Body of pancreas (tissue), 4 donors: ENCODE results near the gene PSMD3. TPM values are rescaled to one million over a fixed set of nuclear protein-coding genes. Genes with fewer than 3 reads are reported as not detected.

ENCODE experiments used
- ATAC-seq: fragments of 150-250 bp; one replicate; pipeline ENCODE4 v1.9.1; 2016
- DNase-seq, 4 donors: peaks; one replicate each; pipeline ENCODE4 v3.0.0-alpha.2; 2019
- H3K27ac ChIP-seq, 4 donors: fragments of 200-600 bp; sonication (generic); 1 replicate in 3 of 4; 2 replicates in 1 of 4; pipeline versions ENCODE4 v1.5.1 to v1.6.1; 2016 to 2019; ENCODE audit warnings: mild to moderate bottlenecking in 1 of 4, mixed read lengths in 1 of 4, moderate library complexity in 1 of 4
- H3K27me3 ChIP-seq, 2 donors: fragments of 200-600 bp; sonication (generic); one replicate each; pipeline ENCODE4 v1.6.0; 2016; ENCODE audit warnings: mild to moderate bottlenecking in 1 of 2
- H3K36me3 ChIP-seq, 2 donors: fragments of 200-600 bp; sonication (generic); replicated peaks in 1 of 2; 2 replicates each; pipeline ENCODE4 v1.5.1; 2016; ENCODE audit warnings: low read depth in 2 of 2; ENCODE audit not compliant: insufficient read depth in 1 of 2
- H3K4me1 ChIP-seq: fragments of 200-600 bp; sonication (generic); one replicate; pipeline ENCODE4 v1.6.0; 2016
- H3K4me3 ChIP-seq, 2 donors: fragments of 200-600 bp; sonication (generic); 1 replicate in 1 of 2; 2 replicates in 1 of 2; pipeline ENCODE4 v1.5.1; 2016 to 2019
- H3K9me3 ChIP-seq, 3 donors: fragments of 200-600 bp; sonication (generic); 1 replicate in 2 of 3; 2 replicates in 1 of 3; pipeline ENCODE4 v1.5.1; 2016
- POLR2A ChIP-seq, 3 donors: fragments of 450-650 bp; IDR thresholded peaks; one replicate each; pipeline ENCODE4 v1.6.1; 2016; ENCODE audit warnings: antibody characterized with exemption in 3 of 3, mild to moderate bottlenecking in 2 of 3
- WGBS, 2 donors: methylation state at CpG; one replicate each; pipeline ENCODE4 v1.1.5; 2017; 5-methylcytosine and 5-hydroxymethylcytosine counted together
- intact Hi-C: fragments of 100-400 bp; cut with DNase I; formaldehyde crosslinking; loops from one replicate; pipeline ENCODE4 v1.15.1; 2023
- total RNA-seq, 2 donors: library from RNA; depleted of rRNA; stranded (reverse); fragments of >200 nt; gene quantifications; one replicate each; pipeline ENCODE4 v1.1.0, GENCODE V29; 2016
- TF ChIP-seq, protein P1 (sequence below), 7 experiments: fragments of 450-650 bp in 4 of 7; fragments of 200-600 bp in 3 of 7; sonication (generic) in 3 of 7; IDR thresholded peaks; one replicate each; pipeline ENCODE4 v1.5.1; 2016 to 2019; ENCODE audit warnings: antibody characterized with exemption in 7 of 7

Gene PSMD3
- total RNA-seq, 2 donors from 2014 or later: 39.6 to 40.2 TPM

DNA sequence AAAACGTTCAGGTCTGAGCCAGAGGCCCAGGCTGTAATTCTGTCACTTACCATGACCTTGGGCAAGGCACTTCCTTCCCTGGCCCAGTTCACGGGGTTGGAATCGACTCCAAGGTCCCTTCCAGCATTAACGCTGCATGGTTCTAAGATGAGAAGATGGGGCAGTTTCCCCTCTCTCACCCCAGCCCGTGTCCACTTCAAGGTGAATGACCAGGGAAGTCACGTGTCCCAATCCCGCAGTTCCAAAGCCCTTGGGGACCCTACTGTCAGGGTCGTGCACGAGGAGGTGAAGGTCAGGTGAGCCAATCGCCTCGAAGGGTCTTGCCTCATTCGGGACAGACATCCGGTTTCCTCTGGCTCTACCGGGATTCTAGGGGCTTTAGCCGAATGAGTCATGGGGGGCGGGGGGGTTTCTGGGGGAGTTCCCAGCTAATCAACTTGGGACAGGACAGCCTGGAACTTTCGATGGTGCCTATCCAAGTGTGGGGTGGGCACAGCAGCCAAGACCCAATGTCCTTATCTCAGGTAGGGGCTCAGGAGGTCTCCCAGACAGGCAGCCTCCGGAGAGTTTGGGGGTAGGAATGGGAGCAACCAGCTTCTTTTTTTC, 33.9 kb downstream of the PSMD3 start:
- H3K4me1 ChIP-seq: peaks cover 18% of the 10 kb centered on the region
- 13 to 25% methylated on average over 4 to 18 of the region's 18 CpGs for WGBS, 2 donors
- peak overlapping the region in 3 of 4 donors; percentile 42 to 57 (median 57) for H3K27ac ChIP-seq
- H3K9me3 ChIP-seq: no peaks in the 10 kb centered on the region
- intact Hi-C loops: loop anchor here (10.0 kb wide), 2 partner anchors 150 to 280 kb away; no protein-coding TSS in a partner anchor
- peak; percentile 50 for ATAC-seq
- peaks cover 0 to 1% of the 10 kb centered on the region in 2 donors for H3K36me3 ChIP-seq
- H3K4me3 ChIP-seq: no peak overlapping the region
- no peaks in the 10 kb centered on the region for H3K27me3 ChIP-seq
- DNase-seq: peak; percentile 40 to 68 (median 50)
- no peak for TF ChIP-seq POLR2A (IDR thresholded peaks at IDR 0.05)
- TF ChIP-seq, protein P1, sequence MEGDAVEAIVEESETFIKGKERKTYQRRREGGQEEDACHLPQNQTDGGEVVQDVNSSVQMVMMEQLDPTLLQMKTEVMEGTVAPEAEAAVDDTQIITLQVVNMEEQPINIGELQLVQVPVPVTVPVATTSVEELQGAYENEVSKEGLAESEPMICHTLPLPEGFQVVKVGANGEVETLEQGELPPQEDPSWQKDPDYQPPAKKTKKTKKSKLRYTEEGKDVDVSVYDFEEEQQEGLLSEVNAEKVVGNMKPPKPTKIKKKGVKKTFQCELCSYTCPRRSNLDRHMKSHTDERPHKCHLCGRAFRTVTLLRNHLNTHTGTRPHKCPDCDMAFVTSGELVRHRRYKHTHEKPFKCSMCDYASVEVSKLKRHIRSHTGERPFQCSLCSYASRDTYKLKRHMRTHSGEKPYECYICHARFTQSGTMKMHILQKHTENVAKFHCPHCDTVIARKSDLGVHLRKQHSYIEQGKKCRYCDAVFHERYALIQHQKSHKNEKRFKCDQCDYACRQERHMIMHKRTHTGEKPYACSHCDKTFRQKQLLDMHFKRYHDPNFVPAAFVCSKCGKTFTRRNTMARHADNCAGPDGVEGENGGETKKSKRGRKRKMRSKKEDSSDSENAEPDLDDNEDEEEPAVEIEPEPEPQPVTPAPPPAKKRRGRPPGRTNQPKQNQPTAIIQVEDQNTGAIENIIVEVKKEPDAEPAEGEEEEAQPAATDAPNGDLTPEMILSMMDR (IDR thresholded peaks at IDR 0.05): no peak

DNA sequence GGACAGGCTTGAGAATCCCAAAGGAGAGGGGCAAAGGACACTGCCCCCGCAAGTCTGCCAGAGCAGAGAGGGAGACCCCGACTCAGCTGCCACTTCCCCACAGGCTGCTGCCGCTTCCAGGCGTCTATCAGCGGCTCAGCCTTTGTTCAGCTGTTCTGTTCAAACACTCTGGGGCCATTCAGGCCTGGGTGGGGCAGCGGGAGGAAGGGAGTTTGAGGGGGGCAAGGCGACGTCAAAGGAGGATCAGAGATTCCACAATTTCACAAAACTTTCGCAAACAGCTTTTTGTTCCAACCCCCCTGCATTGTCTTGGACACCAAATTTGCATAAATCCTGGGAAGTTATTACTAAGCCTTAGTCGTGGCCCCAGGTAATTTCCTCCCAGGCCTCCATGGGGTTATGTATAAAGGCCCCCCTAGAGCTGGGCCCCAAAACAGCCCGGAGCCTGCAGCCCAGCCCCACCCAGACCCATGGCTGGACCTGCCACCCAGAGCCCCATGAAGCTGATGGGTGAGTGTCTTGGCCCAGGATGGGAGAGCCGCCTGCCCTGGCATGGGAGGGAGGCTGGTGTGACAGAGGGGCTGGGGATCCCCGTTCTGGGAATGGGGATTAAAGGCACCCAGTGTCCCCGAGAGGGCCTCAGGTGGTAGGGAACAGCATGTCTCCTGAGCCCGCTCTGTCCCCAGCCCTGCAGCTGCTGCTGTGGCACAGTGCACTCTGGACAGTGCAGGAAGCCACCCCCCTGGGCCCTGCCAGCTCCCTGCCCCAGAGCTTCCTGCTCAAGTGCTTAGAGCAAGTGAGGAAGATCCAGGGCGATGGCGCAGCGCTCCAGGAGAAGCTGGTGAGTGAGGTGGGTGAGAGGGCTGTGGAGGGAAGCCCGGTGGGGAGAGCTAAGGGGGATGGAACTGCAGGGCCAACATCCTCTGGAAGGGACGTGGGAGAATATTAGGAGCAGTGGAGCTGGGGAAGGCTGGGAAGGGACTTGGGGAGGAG, 34.7 kb downstream of the PSMD3 start, which contains the start of gene CSF3:
Gene CSF3, plus strand, starts transcription at position 436 of the 993 bp plus-strand sequence. Its CDS starts 35 bp downstream, at position 471.
- ATAC-seq: no peak
- intact Hi-C loops: loop anchor here (10.0 kb wide), 2 partner anchors 150 to 280 kb away; no protein-coding TSS in a partner anchor
- peaks cover 18% of the 10 kb centered on the region for H3K4me1 ChIP-seq
- H3K4me3 ChIP-seq: no peak within 1 kb of the TSS
- H3K9me3 ChIP-seq: no peaks in the 10 kb centered on the region
- H3K27me3 ChIP-seq: no peaks in the 10 kb centered on the region
- peak in 2 of 4 donors; percentile 53 to 55 for DNase-seq
- TF ChIP-seq POLR2A (IDR thresholded peaks at IDR 0.05): no peak
- TF ChIP-seq, protein P1 (IDR thresholded peaks at IDR 0.05): no peak
- WGBS, 2 donors: 39 to 43% methylated on average over 12 to 20 of the region's 20 CpGs
- peaks cover 0 to 4% of the 10 kb centered on the region in 2 donors for H3K36me3 ChIP-seq
- peak within 1 kb of the TSS; percentile 26 to 57 (median 50) for H3K27ac ChIP-seq

DNA sequence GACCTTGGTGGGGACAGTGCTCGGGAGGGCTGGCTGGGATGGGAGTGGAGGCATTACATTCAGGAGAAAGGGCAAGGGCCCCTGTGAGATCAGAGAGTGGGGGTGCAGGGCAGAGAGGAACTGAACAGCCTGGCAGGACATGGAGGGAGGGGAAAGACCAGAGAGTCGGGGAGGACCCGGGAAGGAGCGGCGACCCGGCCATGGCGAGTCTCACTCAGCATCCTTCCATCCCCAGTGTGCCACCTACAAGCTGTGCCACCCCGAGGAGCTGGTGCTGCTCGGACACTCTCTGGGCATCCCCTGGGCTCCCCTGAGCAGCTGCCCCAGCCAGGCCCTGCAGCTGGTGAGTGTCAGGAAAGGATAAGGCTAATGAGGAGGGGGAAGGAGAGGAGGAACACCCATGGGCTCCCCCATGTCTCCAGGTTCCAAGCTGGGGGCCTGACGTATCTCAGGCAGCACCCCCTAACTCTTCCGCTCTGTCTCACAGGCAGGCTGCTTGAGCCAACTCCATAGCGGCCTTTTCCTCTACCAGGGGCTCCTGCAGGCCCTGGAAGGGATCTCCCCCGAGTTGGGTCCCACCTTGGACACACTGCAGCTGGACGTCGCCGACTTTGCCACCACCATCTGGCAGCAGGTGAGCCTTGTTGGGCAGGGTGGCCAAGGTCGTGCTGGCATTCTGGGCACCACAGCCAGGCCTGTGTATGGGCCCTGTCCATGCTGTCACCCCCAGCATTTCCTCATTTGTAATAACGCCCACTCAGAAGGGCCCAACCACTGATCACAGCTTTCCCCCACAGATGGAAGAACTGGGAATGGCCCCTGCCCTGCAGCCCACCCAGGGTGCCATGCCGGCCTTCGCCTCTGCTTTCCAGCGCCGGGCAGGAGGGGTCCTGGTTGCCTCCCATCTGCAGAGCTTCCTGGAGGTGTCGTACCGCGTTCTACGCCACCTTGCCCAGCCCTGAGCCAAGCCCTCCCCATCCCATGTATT, 35.7 kb downstream of the PSMD3 start:
- H3K4me1 ChIP-seq: peaks cover 18% of the 10 kb centered on the region
- intact Hi-C loops: loop anchor here (10.0 kb wide), 2 partner anchors 149 to 279 kb away; no protein-coding TSS in a partner anchor

More for the DNA sequence above, 35.7 kb downstream of the PSMD3 start:
- Histone ChIP-seq H3K27me3 (no peaks in the 10 kb centered on the region), H3K9me3 (no peaks in the 10 kb centered on the region), H3K27ac (peak overlapping the region in 1 of 4 donors; percentile 33), H3K36me3 (peaks cover 0 to 4% of the 10 kb centered on the region in 2 donors), H3K4me3 (no peak overlapping the region)
- ATAC-seq: no peak
- DNase-seq: peak in 1 of 4 donors; percentile 37
- WGBS, 2 donors: 70 to 73% methylated on average over 24 to 26 of the region's 26 CpGs
- TF ChIP-seq, protein P1 (IDR thresholded peaks at IDR 0.05): no peak
- no peak for TF ChIP-seq POLR2A (IDR thresholded peaks at IDR 0.05)
